Mesenchymal stem cell (in vitro differentiated cells and primary cell): ENCODE results near the gene NPIPB6.

Source experiments
- DNase-seq: peaks from one replicate; pipeline ENCODE4 v3.0.0-alpha.2; 2013
- H2AFZ ChIP-seq: one replicate; pipeline ENCODE4 v1.6.1; 2013; ENCODE audit warnings: low read depth, mild to moderate bottlenecking, control low read depth, inconsistent platforms, low read length, moderate library complexity
- H2AK5ac ChIP-seq: 2 replicates; pipeline ENCODE4 v1.6.1; 2013; ENCODE audit warnings: low read length, moderate library complexity, mild to moderate bottlenecking, inconsistent platforms; ENCODE audit not compliant: severe bottlenecking
- H2BK120ac ChIP-seq: one replicate; pipeline ENCODE4 v1.6.1; 2013; ENCODE audit warnings: low read depth, mild to moderate bottlenecking, inconsistent platforms, low read length, moderate library complexity
- H2BK12ac ChIP-seq, 2 experiments: one replicate each; pipeline ENCODE4 v1.6.1; 2013; ENCODE audit warnings: inconsistent platforms in 2 of 2, low read length in 2 of 2, mild to moderate bottlenecking in 2 of 2, moderate library complexity in 2 of 2, control low read depth in 1 of 2
- H2BK15ac ChIP-seq: one replicate; pipeline ENCODE4 v1.6.1; 2013; ENCODE audit warnings: mild to moderate bottlenecking, low read depth, inconsistent platforms; ENCODE audit not compliant: poor library complexity, severe bottlenecking
- H2BK5ac ChIP-seq: 2 replicates; pipeline ENCODE4 v1.6.1; 2013; ENCODE audit warnings: low read depth, mild to moderate bottlenecking, low read length, control low read depth, inconsistent platforms; ENCODE audit not compliant: poor library complexity, severe bottlenecking
- H3K14ac ChIP-seq, 2 experiments: one replicate each; pipeline ENCODE4 v1.6.1; 2013; ENCODE audit warnings: inconsistent platforms in 2 of 2, low read length in 2 of 2, control low read depth in 1 of 2, mild to moderate bottlenecking in 1 of 2, moderate library complexity in 1 of 2
- H3K18ac ChIP-seq, 2 experiments: one replicate each; pipeline ENCODE4 v1.6.1; 2013; ENCODE audit warnings: inconsistent platforms in 2 of 2, low read length in 2 of 2, control low read depth in 1 of 2, low read depth in 1 of 2, mild to moderate bottlenecking in 1 of 2
- H3K23ac ChIP-seq, 2 experiments: one replicate each; pipeline ENCODE4 v1.6.1; 2013; ENCODE audit warnings: inconsistent platforms in 2 of 2, low read length in 2 of 2, mild to moderate bottlenecking in 2 of 2, moderate library complexity in 2 of 2, control low read depth in 1 of 2
- H3K27ac ChIP-seq: 2 replicates; pipeline ENCODE4 v1.5.1; 2013; ENCODE audit warnings: mild to moderate bottlenecking, moderate library complexity, low read length, control low read depth, inconsistent platforms; ENCODE audit not compliant: poor library complexity, severe bottlenecking
- H3K27me3 ChIP-seq, 2 experiments: 2 replicates each; pipeline versions ENCODE4 v1.6.1 to v1.7.0; 2013; ENCODE audit warnings: low read length in 2 of 2, mild to moderate bottlenecking in 2 of 2, moderate library complexity in 2 of 2, control low read depth in 1 of 2, inconsistent platforms in 1 of 2; ENCODE audit not compliant: control insufficient read depth in 1 of 2, insufficient read depth in 1 of 2
- H3K36me3 ChIP-seq, 2 experiments: 2 replicates each; pipeline versions ENCODE4 v1.6.1 to v1.7.0; 2013; ENCODE audit warnings: low read length in 2 of 2, control low read depth in 1 of 2, inconsistent platforms in 1 of 2, low read depth in 1 of 2, mild to moderate bottlenecking in 1 of 2; ENCODE audit not compliant: insufficient read depth in 2 of 2, control insufficient read depth in 1 of 2
- H3K4ac ChIP-seq, 2 experiments: one replicate each; pipeline ENCODE4 v1.6.1; 2013; ENCODE audit warnings: inconsistent platforms in 2 of 2, low read length in 2 of 2, mild to moderate bottlenecking in 2 of 2, moderate library complexity in 2 of 2, control low read depth in 1 of 2, low read depth in 1 of 2
- H3K4me1 ChIP-seq: 2 replicates; pipeline ENCODE4 v1.6.1; 2013; ENCODE audit warnings: low read depth, low read length, control low read depth; ENCODE audit not compliant: control insufficient read depth, insufficient read depth
- H3K4me2 ChIP-seq: 2 replicates; pipeline ENCODE4 v1.6.1; 2013; ENCODE audit warnings: low read length, mild to moderate bottlenecking, inconsistent platforms; ENCODE audit not compliant: poor library complexity, severe bottlenecking
- H3K4me3 ChIP-seq, 2 experiments: 2 replicates each; pipeline versions ENCODE4 v1.5.1 to v1.7.0; 2013; ENCODE audit warnings: low read length in 2 of 2, mild to moderate bottlenecking in 2 of 2, control low read depth in 1 of 2, low read depth in 1 of 2; ENCODE audit not compliant: insufficient read depth in 1 of 2
- H3K79me1 ChIP-seq: replicated peaks from 2 replicates; pipeline ENCODE4 v1.6.1; 2013; ENCODE audit warnings: mild to moderate bottlenecking, control low read depth, low read length, inconsistent platforms; ENCODE audit not compliant: poor library complexity, severe bottlenecking
- H3K9ac ChIP-seq: 2 replicates; pipeline ENCODE4 v1.7.0; 2013; ENCODE audit warnings: mild to moderate bottlenecking, low read length, moderate library complexity
- H3K9me3 ChIP-seq: 2 replicates; pipeline ENCODE4 v1.7.0; 2013; ENCODE audit warnings: mild to moderate bottlenecking, low read length; ENCODE audit not compliant: control insufficient read depth
- H4K8ac ChIP-seq: one replicate; pipeline ENCODE4 v1.6.1; 2013; ENCODE audit warnings: inconsistent platforms, mild to moderate bottlenecking, low read length, moderate library complexity
- H4K91ac ChIP-seq: one replicate; pipeline ENCODE4 v1.6.1; 2013; ENCODE audit warnings: mild to moderate bottlenecking, low read length, inconsistent platforms
- WGBS: methylation state at CpG from one replicate; pipeline ENCODE4 v1.1.7; 2013; ENCODE audit warnings: mixed read lengths; 5-methylcytosine and 5-hydroxymethylcytosine counted together

Gene NPIPB6

DNA sequence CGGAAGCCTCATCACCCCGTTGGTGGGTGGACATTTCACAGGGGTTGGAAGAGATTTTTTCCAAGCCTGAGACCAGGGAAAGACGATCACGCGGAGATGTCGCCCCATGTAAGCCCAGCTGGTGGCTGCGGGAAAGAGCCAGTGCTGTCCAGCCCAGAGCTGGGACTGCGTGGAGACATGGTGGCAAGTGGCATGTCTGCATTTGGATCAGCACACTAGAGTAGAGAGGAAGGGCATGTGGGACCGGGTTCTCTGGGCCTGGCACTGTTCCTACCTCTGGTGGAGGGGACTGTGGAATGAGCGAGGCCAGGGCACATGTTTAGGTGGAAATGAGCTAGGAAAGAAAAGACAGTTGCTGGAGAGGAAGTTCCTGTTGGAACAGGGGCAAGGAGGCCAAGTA is 51.0 kb downstream of the NPIPB6 start:
- Histone ChIP-seq H3K79me1 (no peaks in the 10 kb centered on the region), H3K36me3 (no peaks in the 10 kb centered on the region), H3K4ac (no peak overlapping the region), H2AK5ac (no peak overlapping the region), H2AFZ (no peak overlapping the region), H3K27ac (no peak overlapping the region), H3K4me2 (no peak overlapping the region), H3K14ac (no peak overlapping the region), H3K4me1 (peaks cover 7% of the 10 kb centered on the region), H3K23ac (no peak overlapping the region), H3K9me3 (no peaks in the 10 kb centered on the region), H2BK12ac (no peak overlapping the region), H4K91ac (no peak overlapping the region), H3K18ac (no peak overlapping the region), H4K8ac (no peak overlapping the region), H2BK15ac (no peak overlapping the region), H3K4me3 (no peak overlapping the region), H2BK120ac (no peak overlapping the region), H2BK5ac (no peak overlapping the region), H3K9ac (no peak overlapping the region), H3K27me3 (peaks cover 10 to 42% of the 10 kb centered on the region in 2 experiments)
- no peak for DNase-seq
- 92% methylated on average over 10 of the region's 10 CpGs for WGBS

DNA sequence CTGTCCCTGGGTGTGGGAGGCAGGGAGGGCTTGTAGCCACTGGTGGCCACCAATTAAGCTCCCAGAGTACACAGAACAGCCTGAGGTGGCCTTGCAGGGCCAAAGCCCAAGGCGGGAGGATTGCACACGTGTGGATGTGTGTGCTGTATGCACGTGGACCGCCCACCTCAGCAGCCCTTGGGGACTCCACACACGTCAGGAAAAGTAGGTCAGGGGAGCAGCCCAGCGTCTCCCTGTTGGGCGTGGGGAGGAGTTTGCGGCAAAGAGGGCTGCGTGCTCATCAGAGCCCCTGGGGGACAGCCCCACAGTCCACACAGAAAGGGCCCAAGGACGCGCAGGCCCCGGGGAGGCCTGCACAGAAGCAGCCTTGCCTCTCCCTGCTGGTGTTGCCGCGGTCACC is 51.4 kb downstream of the NPIPB6 start:
- H2AK5ac ChIP-seq = no peak overlapping the region
- H3K4me3 ChIP-seq = no peak overlapping the region
- no peaks in the 10 kb centered on the region for H3K79me1 ChIP-seq
- no peak overlapping the region for H4K8ac ChIP-seq
- H3K27me3 ChIP-seq = peaks cover 10 to 45% of the 10 kb centered on the region in 2 experiments
- no peak overlapping the region for H3K27ac ChIP-seq
- 84% methylated on average over 14 of the region's 14 CpGs for WGBS
- no peak overlapping the region for H3K14ac ChIP-seq
- DNase-seq = no peak
- no peak overlapping the region for H2BK15ac ChIP-seq
- H2AFZ ChIP-seq = no peak overlapping the region
- H4K91ac ChIP-seq = no peak overlapping the region
- H2BK12ac ChIP-seq = no peak overlapping the region
- H2BK5ac ChIP-seq = no peak overlapping the region
- H2BK120ac ChIP-seq = no peak overlapping the region
- H3K23ac ChIP-seq = no peak overlapping the region
- H3K9me3 ChIP-seq = no peaks in the 10 kb centered on the region
- H3K4me1 ChIP-seq = peaks cover 5% of the 10 kb centered on the region
- H3K4me2 ChIP-seq = no peak overlapping the region
- no peak overlapping the region for H3K9ac ChIP-seq
- no peak overlapping the region for H3K4ac ChIP-seq
- no peaks in the 10 kb centered on the region for H3K36me3 ChIP-seq
- H3K18ac ChIP-seq = no peak overlapping the region

DNA sequence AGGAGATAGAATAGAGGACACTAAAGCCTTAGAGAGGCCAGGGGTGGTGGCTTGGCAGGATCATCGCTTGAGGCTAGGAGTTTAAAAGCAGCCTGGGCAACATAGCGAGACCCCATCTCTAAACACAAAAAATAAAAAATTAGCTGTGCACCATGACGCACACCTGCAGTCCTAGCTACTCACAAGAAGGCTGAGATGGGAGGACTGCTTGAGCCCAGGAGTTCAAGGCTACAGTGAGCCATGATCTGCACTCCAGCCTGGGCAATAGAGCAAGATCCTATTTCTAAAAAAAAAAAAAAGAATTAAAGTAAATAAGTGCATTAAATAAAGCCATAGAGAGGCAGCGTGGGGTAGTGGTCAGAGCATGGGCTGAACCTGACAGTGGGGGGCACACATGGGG is 51.9 kb downstream of the NPIPB6 start:
- Histone ChIP-seq H3K23ac (no peak overlapping the region), H3K9ac (no peak overlapping the region), H3K4me3 (no peak overlapping the region), H3K27ac (no peak overlapping the region), H2BK5ac (no peak overlapping the region), H3K27me3 (peaks cover 14 to 49% of the 10 kb centered on the region in 2 experiments), H3K4me1 (peaks cover 4% of the 10 kb centered on the region), H3K79me1 (no peaks in the 10 kb centered on the region), H2AK5ac (no peak overlapping the region), H2AFZ (no peak overlapping the region), H2BK120ac (no peak overlapping the region), H3K18ac (no peak overlapping the region), H3K4me2 (no peak overlapping the region), H2BK15ac (no peak overlapping the region), H2BK12ac (no peak overlapping the region), H4K8ac (no peak overlapping the region), H3K4ac (no peak overlapping the region), H4K91ac (no peak overlapping the region), H3K36me3 (no peaks in the 10 kb centered on the region), H3K14ac (no peak overlapping the region), H3K9me3 (no peaks in the 10 kb centered on the region)
- WGBS = 90% methylated on average over 4 of the region's 4 CpGs
- no peak for DNase-seq

DNA sequence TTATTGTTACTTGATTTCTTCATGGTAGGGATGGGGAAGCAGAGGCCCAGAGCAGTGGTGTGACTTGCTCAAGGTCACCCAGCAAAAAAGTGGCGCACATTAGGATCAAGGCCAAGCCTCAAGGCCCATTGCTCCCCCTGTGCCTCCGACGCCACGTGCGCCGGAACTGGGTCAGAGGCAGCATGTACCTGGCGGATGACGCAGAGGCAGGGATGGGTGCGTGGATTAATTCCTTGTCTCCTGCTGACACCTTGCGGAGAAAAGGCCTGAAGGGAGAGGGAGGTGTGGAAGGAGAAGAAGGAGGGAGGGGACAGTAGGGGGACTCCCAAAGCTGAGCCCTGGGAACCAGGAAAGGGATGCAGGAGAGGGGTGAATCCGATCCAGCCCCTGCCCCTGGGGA is 52.5 kb downstream of the NPIPB6 start:
- Histone ChIP-seq H3K36me3 (no peaks in the 10 kb centered on the region), H3K4me1 (peaks cover 3% of the 10 kb centered on the region), H3K14ac (no peak overlapping the region), H3K4me2 (no peak overlapping the region), H3K23ac (no peak overlapping the region), H2BK5ac (no peak overlapping the region), H2AFZ (no peak overlapping the region), H3K27ac (no peak overlapping the region), H3K9ac (no peak overlapping the region), H2AK5ac (no peak overlapping the region), H2BK15ac (no peak overlapping the region), H4K91ac (no peak overlapping the region), H3K4ac (no peak overlapping the region), H2BK12ac (no peak overlapping the region), H3K79me1 (no peaks in the 10 kb centered on the region), H3K4me3 (no peak overlapping the region), H4K8ac (no peak overlapping the region), H3K27me3 (peaks cover 14 to 51% of the 10 kb centered on the region in 2 experiments), H3K9me3 (no peaks in the 10 kb centered on the region), H2BK120ac (no peak overlapping the region), H3K18ac (no peak overlapping the region)
- WGBS = 94% methylated on average over 11 of the region's 11 CpGs
- no peak for DNase-seq
